ENCODE data around the gene SPINK4.

SPINK4 gene

DNA sequence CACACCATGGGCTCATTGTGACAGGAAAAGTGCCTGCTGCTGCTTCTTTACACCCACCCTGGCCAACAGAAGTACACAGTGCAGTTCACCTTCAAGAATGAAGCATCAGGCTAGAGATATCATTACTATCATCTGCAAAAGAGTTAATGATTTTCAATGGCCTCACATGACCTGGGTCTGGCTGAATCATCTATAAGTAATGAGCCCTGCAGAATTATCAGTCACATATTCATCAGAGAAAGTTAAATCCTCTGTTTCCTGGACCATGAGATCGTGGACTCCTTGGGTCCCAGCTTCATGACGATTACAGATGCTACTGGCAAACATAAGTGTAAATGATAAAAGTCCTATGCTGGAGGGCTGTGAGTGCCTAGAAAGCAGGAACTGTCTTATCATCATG, 16.3 kb downstream of the SPINK4 start:
- DNase-seq (ENCODE audit: low read depth, low spot score), result no peak

DNA sequence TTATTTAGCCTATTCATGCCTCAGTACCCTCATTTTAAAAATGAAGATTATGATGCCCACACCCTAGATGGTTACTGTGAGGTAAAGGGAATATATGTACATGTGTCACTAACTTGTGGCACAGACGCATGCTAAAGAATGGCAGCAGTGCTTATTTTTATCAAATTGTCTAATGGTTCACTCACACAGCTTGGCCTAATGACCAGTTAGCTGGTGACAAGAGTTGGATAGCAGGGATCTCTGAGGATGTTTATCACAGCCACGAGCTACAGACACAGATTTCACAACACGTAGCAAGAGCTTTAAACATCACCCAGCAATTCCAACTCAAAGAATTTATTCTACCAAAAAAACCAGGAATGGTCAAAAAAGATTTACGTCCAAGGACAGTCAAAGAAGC, 17.3 kb downstream of the SPINK4 start:
- no peak for DNase-seq (ENCODE audit: low read depth, low spot score)

- no peak for DNase-seq (ENCODE audit: low read depth, low spot score)
These were observed 20.4 kb downstream of the SPINK4 start for GRCh38 chr9:33260372-33260771.

- no peak for DNase-seq (ENCODE audit: low read depth, low spot score)
These were observed 23.4 kb downstream of the SPINK4 start for GRCh38 chr9:33263131-33264002.

DNA sequence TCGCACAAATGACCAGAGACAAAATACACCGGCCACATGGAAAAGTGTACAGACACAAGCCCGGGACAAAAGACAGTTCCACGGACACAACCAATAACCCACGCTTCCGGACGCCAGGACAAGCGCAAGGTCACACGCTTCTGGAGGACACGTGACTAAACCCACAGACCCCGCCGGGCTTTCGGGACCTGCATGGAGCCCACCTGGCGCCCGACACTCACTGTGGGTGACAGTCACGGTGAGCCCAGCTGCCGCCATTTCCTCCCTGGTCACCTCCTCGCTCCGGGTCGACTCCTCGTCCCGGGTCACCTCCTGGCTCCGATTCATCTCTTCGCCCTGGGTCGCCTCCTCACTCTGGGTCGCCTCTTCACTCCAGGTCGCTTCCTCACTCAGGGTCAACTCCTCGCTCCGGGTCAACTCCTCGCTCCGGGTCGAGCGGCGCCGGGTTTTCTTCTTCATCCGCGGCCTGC, 24.1 kb downstream of the SPINK4 start:
- no peak for DNase-seq (ENCODE audit: low read depth, low spot score)

DNA sequence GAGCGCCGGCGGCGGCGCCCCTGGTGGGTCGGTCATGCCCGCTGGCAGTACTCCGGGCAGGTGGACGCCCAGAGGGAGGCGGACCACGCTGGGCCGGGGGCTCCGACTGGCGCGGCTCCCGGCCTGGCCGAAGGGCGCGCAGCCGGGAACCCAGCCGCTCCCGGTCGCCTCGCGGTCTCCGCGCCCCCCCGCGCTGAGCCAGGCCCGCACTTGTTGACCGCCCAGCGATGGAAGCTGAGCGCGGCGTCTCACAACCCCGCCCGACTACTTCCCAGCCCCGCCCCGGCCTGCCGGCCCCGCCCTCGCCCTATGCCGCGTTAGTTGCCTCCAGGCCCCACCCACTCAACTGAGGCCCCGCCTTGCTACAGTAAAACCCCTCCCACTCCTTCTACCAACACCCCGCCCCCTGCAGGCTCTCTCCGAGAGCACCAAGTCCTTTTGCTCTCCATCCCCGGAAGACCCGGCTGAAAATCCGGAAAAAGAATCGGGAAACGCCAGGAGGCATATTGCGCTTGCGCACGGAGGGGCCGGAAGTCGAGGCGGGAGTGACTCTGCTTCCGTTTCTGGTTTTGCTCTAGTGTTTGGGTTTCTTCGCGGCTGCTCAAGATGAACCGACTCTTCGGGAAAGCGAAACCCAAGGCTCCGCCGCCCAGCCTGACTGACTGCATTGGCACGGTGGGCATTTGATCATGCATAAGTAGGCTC, 24.7 kb downstream of the SPINK4 start, which contains the start of the genes BAG1 and CHMP5:
Gene BAG1, minus strand, starts transcription at position 236 of the 705 bp plus-strand sequence.
Gene CHMP5, plus strand, starts transcription at position 577 of the 705 bp plus-strand sequence. Its CDS starts 30 bp downstream, at position 607.
- DNase-seq (ENCODE audit: low read depth, low spot score), result peak; percentile 99

DNA sequence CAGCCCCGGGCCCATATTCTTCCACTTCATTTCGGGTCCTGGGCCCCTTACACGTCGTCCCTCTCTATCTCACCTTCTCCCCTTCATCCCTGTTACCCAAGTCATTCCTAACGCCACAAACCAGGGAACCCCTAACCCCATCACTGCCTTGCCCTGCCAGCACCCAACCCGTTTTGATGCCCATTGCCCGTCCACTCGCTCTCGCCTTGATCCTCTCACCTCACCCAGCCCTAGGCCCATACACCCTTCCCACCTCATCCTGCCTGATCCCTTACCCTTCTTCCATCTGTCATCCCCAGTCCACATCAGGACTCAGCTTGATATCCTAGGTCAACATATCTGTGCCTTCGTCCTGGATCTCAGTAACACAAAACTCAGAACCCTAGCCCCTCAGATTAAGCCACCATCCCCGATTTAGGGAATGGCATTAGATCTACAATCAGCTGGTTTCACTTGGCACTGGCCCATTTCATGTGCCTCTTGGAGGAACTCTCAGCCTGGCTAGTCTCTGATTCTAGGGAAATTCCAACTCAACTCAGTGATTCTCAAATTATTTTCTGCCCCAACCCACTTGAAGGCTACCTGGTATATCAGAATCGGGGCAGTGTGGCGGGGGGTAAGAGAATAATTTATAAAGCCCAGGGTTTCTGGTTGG, 25.4 kb downstream of the SPINK4 start:
- DNase-seq (ENCODE audit: low read depth, low spot score), result no peak

DNA sequence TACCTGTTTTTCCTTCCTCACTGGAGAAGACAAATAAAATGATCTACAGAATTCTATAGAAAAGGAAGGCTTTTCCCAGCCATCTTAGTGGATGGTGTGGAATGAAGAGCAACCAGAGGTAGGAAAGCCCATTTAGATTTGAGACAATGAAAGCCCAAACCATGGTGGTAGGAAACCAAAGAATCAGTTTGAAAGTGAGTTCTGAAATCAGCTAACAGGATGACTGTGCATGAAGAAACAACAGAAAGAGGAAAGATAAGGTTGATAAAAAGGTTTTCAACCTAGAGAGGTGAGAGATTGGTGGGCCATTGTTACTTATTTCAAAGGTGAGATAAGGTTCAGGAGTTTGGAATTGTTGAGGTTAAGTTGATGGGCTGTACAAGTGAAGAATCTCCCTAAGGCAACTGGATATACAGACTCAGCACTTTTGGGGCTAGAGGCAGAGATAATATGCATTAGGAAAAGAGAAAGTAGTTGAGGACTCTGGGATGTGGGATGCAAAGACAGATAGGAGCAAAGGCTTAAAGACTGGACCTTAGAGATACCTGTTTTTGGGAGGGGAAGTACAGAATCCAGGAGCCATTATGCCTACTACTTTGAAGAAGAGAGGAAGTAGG, 27.3 kb downstream of the SPINK4 start:
- DNase-seq (ENCODE audit: low read depth, low spot score), result no peak

- no peak for DNase-seq (ENCODE audit: low read depth, low spot score)
These were observed 30.2 kb downstream of the SPINK4 start for GRCh38 chr9:33270146-33270545.

DNA sequence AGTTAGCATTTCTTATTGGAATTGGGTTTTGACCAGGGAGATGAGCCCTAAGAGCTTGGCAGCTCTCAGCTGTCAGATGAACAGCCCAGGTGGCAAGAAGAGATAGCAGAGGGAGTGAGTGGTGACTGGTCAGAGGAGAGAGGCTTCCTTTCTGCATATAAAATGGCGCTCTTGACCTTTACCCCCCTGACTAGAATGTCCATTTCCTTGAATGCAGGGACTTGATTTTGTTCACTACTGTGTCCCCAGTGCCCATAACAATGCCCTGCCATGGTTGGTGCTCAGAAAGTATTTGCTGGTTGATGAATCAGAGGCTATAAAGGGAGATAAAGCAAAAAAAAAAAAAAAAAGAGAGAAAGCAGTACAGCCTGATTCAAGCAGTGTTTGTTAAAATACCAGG, 32.1 kb downstream of the SPINK4 start:
- no peak for DNase-seq (ENCODE audit: low read depth, low spot score)

DNA sequence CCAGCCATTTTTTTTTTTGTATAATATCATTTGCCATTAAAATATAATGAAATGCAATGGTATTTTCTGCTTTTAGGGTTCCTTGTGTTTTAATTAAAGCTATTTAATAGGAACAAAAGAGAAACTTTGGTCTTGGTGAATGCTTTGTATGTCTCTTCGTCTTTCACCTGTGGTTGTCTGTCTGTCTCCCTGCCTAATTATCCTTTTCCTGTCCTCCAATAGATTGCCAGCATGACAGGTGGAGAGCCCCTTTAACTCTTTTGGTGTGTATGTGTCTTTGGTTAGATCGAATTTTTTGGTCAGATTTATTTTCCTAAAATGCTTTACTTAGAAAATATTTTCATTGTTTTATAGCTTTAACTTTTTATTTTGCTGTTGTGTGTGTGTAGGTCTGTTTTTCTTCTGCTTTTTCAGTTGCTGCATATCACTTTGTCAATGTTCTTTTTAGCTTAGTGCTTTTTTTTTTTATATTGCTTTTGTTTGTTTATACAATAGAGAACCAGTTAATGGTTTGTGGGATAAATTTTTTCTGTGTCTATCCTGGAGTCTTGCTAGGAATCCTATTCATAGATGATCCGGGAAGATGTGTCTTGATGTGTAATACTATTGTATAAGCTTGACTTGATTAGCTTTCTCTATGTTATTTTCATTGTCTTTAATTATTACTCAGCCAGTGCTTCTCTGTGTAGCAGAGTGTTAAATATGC, 33.5 kb downstream of the SPINK4 start:
- DNase-seq (ENCODE audit: low read depth, low spot score), result no peak

DNA sequence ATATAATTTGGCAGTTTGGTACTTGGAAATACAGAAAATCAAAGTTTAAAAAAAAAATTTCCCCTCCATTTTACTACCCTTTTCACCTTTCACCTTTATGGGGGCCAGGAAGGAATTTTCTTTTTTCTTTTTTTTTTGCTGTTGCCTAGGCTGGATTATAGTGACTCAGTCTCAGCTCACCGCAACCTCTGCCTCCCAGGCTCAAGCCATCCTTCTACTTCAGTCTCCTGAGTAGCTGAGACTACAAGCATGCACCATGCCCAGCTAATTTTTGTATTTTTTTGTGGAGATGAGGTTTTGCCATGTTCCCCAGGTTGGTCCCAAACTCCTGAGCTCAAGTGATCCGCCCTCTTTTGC, 34.0 kb downstream of the SPINK4 start:
- no peak for DNase-seq (ENCODE audit: low read depth, low spot score)

DNA sequence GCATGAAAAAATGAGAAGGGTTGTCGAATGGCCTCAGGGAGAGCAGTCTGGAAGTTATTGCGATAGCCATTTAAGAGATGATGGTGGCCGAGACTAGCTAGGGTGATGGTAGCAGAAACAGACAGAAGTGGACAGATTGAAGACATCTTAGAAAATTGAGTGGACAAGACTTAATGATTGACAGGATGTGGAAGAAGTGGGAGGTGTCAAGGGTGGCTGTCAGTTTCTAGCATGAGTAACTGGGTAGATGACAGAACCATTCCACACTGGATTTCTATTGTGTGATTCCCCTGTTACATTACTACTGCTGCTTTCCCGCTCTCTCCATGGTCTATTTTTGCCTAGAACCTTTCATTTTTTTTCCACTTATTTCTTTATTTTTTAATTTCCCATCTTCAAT, 37.5 kb downstream of the SPINK4 start:
- DNase-seq (ENCODE audit: low read depth, low spot score), result no peak

DNA sequence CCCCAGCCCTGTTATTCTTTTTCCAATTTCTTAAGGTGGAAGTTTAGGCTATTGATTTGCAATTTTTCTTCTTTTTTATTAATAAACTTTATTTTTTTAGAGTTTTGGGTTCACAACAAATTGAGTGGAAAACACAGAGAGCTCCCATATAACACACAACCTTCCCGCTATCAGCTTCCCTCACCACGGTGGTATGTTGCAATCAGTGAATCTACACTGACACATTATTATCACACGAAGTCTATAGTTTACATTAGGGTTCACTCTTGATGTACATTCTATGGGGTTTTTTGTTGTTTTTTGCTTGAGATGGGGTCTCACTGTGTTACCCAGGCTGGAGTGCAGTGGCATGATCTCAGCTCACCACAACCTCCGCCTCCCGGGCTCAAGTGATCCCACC, 45.5 kb downstream of the SPINK4 start:
- DNase-seq (ENCODE audit: low read depth, low spot score), result no peak

DNA sequence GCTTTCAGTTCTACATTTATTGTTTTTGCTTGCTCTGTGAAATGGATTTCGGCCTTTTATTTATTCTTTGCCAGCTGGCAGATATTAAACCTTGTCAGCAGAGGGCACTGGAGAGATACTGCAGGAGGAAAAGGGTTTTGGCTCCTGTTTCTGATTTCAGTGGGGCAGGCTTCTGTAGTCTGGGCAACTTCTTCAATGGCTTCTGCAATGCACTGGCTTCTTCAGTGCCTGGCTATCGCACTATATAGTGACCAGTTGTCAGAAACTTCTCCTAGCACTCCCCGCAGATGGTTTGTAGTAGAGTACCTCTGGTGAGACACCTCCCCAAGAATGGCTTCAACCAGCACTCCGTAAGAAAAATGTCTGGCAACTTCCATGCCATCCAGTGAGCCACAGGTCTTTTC, 47.1 kb downstream of the SPINK4 start:
- DNase-seq (ENCODE audit: low read depth, low spot score), result no peak

- no peak for DNase-seq (ENCODE audit: low read depth, low spot score)
These were observed 48.3 kb downstream of the SPINK4 start for GRCh38 chr9:33288235-33288634.

GRCh38 chr9:33288828-33289483, 49.0 kb downstream of the SPINK4 start:
- DNase-seq (ENCODE audit: low read depth, low spot score), result no peak

GRCh38 chr9:33289496-33289895, 49.5 kb downstream of the SPINK4 start:
- no peak for DNase-seq (ENCODE audit: low read depth, low spot score)

DNA sequence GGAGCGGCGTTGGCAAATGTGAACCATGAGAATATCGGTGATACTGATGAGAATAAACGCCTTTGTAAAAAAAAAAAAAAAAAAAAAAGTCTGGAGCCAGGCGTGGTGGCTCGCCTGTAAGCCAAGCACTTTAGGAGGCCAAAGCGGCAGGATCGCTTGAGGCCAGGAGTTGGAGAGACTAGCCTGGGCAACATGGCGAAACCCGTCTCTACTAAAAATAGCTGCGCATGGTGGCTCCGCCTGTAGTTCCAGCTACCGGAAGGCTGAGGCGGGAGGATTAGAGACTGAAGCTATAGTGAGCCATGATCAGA, 49.9 kb downstream of the SPINK4 start:
- DNase-seq (ENCODE audit: low read depth, low spot score), result no peak

- DNase-seq (ENCODE audit: low read depth, low spot score), result peak; percentile 98
These were observed 50.5 kb downstream of the SPINK4 start, which contains the start of gene NFX1 for GRCh38 chr9:33290247-33291030. Gene NFX1, plus strand, starts transcription at chr9:33290516. Its CDS starts 57 bp downstream, at chr9:33290573.
